ENCODE data around the gene SHB. TPM values are rescaled to one million over a fixed set of nuclear protein-coding genes. Genes with fewer than 3 reads are reported as not detected.

The SHB gene
- total RNA-seq, 1 experiment from 2014 or later, result 29.6 TPM

DNA sequence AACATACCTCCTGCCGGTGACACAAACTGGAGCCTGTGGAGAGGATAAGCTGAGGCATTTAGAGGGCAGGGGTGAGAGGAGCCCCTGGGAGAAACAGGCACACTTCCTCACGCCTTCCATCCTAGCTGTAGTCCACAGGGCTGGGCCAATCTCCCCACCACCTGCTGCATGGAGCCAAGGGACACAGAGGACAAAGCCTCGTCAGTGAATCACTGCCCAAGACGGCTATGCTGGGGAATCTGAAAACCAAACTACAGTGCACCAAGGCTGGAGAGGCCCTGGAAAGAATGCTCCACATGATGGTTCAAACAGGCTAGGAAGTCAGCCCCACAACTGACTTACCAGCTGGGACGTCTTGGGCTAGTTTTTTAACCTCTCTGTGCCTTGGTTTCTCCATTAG lies 57.0 kb downstream of the SHB start:
- DNase-seq (ENCODE audit: unreplicated experiment), result no peak
- POLR2A ChIA-PET, result interaction anchor here (1.9 kb wide), 1 partner anchor 12 kb away, joined by 4 read pairs; no protein-coding TSS in a partner anchor
- H3K36me3 Mint-ChIP-seq (ENCODE audit: insufficient read depth, unreplicated experiment), result peaks cover 14% of the 10 kb centered on the region
- CTCF ChIA-PET, result interaction anchor here (0.8 to 1.1 kb wide), 4 partner anchors 13 to 92 kb away, joined by 3 read pairs; no protein-coding TSS in a partner anchor
- no peaks in the 10 kb centered on the region for H3K9me3 Mint-ChIP-seq (ENCODE audit: unreplicated experiment)
- no peaks in the 10 kb centered on the region for H3K27me3 Mint-ChIP-seq (ENCODE audit: insufficient read depth, unreplicated experiment)
- no TSS peak for BruUV-seq (replicated peaks)
- intact Hi-C loops (cut with micrococcal nuclease), result no loop called here
- H3K4me1 Mint-ChIP-seq (ENCODE audit: insufficient read depth, unreplicated experiment), result peaks cover 34% of the 10 kb centered on the region
- no peak overlapping the region for H3K27ac Mint-ChIP-seq (ENCODE audit: low read depth, unreplicated experiment)
- no peak for TF ChIP-seq CTCF (IDR thresholded peaks at IDR 0.05; ENCODE audit: unreplicated experiment)
- H3K4me3 Mint-ChIP-seq (ENCODE audit: unreplicated experiment), result no peak overlapping the region

GRCh38 chr9:38010918-38011704 lies 57.9 kb downstream of the SHB start:
- Mint-ChIP-seq H3K4me3 (ENCODE audit: unreplicated experiment) (no peak overlapping the region), H3K27ac (ENCODE audit: low read depth, unreplicated experiment) (no peak overlapping the region), H3K36me3 (ENCODE audit: insufficient read depth, unreplicated experiment) (peaks cover 14% of the 10 kb centered on the region), H3K4me1 (ENCODE audit: insufficient read depth, unreplicated experiment) (peaks cover 34% of the 10 kb centered on the region), H3K9me3 (ENCODE audit: unreplicated experiment) (no peaks in the 10 kb centered on the region), H3K27me3 (ENCODE audit: insufficient read depth, unreplicated experiment) (no peaks in the 10 kb centered on the region)
- no peak for DNase-seq (ENCODE audit: unreplicated experiment)
- no peak for TF ChIP-seq CTCF (IDR thresholded peaks at IDR 0.05; ENCODE audit: unreplicated experiment)
- ChIA-PET CTCF (interaction anchor here (0.8 to 1.1 kb wide), 5 partner anchors 8 to 91 kb away, joined by 3 read pairs; no protein-coding TSS in a partner anchor), POLR2A (interaction anchor here (0.7 to 5.4 kb wide), 3 partner anchors 9 to 14 kb away, joined by 4 to 57 read pairs (median 4); no protein-coding TSS in a partner anchor)
- intact Hi-C loops (cut with micrococcal nuclease), result no loop called here
- no TSS peak for BruUV-seq (replicated peaks)

DNA sequence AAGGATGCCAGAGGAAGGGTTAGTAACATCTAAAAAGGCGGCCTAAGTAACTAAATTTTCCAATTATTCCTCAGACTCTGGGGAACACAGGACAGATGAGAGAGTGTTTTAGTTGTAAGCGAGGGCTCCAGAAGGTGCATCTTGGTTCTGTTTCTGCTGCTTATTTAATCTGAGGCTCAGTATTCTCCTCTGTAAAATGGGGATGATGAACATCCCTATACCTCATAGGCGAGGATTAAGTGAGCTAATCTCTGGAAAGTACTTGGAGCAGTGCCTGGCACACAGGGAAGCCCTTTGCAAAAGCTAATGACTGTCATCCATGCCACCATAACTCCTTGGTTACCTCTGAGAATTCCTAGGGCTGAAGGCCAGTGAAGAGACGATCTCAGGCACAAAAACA lies 59.0 kb downstream of the SHB start:
- no TSS peak for BruUV-seq (replicated peaks)
- ChIA-PET POLR2A (interaction anchor here (5.4 kb wide), 1 partner anchor 15 kb away, joined by 57 read pairs; no protein-coding TSS in a partner anchor), CTCF (interaction anchor here (0.6 kb wide), 1 partner anchor 48 kb away, joined by 3 read pairs; no protein-coding TSS in a partner anchor)
- Mint-ChIP-seq H3K27ac (ENCODE audit: low read depth, unreplicated experiment) (no peak overlapping the region), H3K4me1 (ENCODE audit: insufficient read depth, unreplicated experiment) (peaks cover 37% of the 10 kb centered on the region), H3K27me3 (ENCODE audit: insufficient read depth, unreplicated experiment) (no peaks in the 10 kb centered on the region), H3K36me3 (ENCODE audit: insufficient read depth, unreplicated experiment) (peaks cover 7% of the 10 kb centered on the region), H3K9me3 (ENCODE audit: unreplicated experiment) (no peaks in the 10 kb centered on the region), H3K4me3 (ENCODE audit: unreplicated experiment) (no peak overlapping the region)
- DNase-seq (ENCODE audit: unreplicated experiment), result no peak
- intact Hi-C loops (cut with micrococcal nuclease), result loop anchor here (5.0 kb wide), 1 partner anchor 88 kb away; no protein-coding TSS in a partner anchor
- no peak for TF ChIP-seq CTCF (IDR thresholded peaks at IDR 0.05; ENCODE audit: unreplicated experiment)

DNA sequence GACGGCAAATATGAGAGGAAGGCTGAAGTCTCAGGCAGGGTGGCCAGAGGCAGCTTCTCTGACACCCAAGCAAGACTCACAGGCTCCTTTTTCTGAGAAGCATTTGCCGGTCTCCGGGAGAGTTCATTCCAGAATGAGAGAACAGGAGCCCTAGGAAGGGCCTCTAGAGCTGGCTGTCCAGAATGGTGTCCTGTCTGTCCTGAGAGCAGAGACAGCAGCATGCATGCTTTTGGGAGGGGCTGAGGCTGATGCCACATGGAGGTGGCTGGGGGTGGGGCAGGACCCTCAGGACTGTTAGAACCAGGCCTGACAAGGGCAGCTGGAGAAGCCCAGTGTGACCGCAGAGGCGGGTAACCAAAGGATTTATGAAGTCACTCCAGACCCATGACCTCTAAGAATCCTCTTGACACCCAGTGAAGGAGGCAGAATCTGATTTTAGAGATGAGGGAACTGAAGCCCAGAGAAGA lies 60.0 kb downstream of the SHB start:
- Mint-ChIP-seq H3K27ac (ENCODE audit: low read depth, unreplicated experiment) (peak overlapping the region; percentile 99), H3K9me3 (ENCODE audit: unreplicated experiment) (no peaks in the 10 kb centered on the region), H3K27me3 (ENCODE audit: insufficient read depth, unreplicated experiment) (no peaks in the 10 kb centered on the region), H3K4me1 (ENCODE audit: insufficient read depth, unreplicated experiment) (peaks cover 44% of the 10 kb centered on the region), H3K36me3 (ENCODE audit: insufficient read depth, unreplicated experiment) (peaks cover 4% of the 10 kb centered on the region), H3K4me3 (ENCODE audit: unreplicated experiment) (no peak overlapping the region)
- POLR2A ChIA-PET, result interaction anchor here (0.6 to 5.4 kb wide), 15 partner anchors 9 to 106 kb away, joined by 3 to 57 read pairs (median 8); partner anchors contain the start of gene SHB
- intact Hi-C loops (cut with micrococcal nuclease), result loop anchor here (5.0 kb wide), 1 partner anchor 87 kb away; no protein-coding TSS in a partner anchor
- no peak for TF ChIP-seq CTCF (IDR thresholded peaks at IDR 0.05; ENCODE audit: unreplicated experiment)
- BruUV-seq (replicated peaks), result no TSS peak
- CTCF ChIA-PET, result interaction anchor here (0.6 to 2.5 kb wide), 10 partner anchors 10 to 166 kb away, joined by 3 to 12 read pairs (median 4); partner anchors contain the start of gene SHB
- no peak for DNase-seq (ENCODE audit: unreplicated experiment)
